Umbilical cord (tissue), 2 donors: ENCODE results near the gene ALDH1A1. TPM values are rescaled to one million over a fixed set of nuclear protein-coding genes. Genes with fewer than 3 reads are reported as not detected.

Experiments used
- DNase-seq: peaks from one replicate; pipeline ENCODE4 v3.0.0-alpha.2; 2015; ENCODE audit warnings: low spot score
- total RNA-seq: library from RNA; depleted of rRNA; stranded (reverse); fragments of >200 nt; gene quantifications from one replicate; pipeline ENCODE4 v1.2.3, GENCODE V29; 2014; ENCODE audit warnings: low replicate concordance; ENCODE audit not compliant: insufficient read depth

Gene ALDH1A1
- total RNA-seq, 1 donor from 2014 or later, result 154 TPM

- peak; percentile 81 for DNase-seq
Measured at GRCh38 chr9:72856972-72857623, 95.8 kb downstream of the ALDH1A1 start.

DNA sequence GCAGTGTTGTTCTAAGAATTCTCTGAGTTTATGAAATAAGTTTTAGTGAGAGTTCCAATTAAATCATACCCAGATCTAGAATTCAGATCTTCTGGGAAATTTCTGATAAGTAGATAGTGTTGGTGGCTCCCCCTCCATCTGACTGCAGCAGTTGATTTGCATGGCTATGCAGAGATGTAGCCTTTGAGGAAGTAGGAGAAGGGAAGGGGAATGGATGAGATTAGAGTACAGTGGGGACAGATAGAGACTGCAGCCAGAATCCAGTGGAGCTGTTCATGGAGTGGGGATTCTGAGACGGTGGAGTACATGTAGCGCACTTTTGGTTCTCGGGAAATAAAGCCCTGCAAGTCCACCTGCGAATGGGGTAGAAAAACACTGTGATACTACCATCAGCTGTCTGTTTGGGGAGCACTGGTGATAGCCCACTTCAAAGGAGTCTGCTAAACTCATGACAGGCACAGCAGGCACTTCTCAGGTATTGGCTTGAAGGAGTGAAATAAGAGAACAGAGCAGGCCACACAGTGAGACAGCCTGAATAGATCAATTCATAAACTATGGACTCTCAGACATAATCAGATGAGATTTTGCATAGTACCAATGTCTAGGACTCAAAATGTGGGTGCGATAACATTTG lies 96.8 kb downstream of the ALDH1A1 start:
- no peak for DNase-seq

- no peak for DNase-seq
Measured at GRCh38 chr9:72855321-72855720, 97.5 kb downstream of the ALDH1A1 start.

Other genes starting within 250 kb of the ALDH1A1 start
- gene ANXA1, start 198.8 kb upstream of the ALDH1A1 start, total RNA-seq, result 1,417 TPM